HG03108 (cell line): Measurements from ENCODE around the gene ZNF469.
"Not testable (repeated sequence)": the region's sequence is repeated elsewhere in the genome, so short reads cannot be mapped to it uniquely, and the experiment has no call there.

Experiments used
- ATAC-seq: cut with Tn5 transposase; IDR thresholded peaks from one replicate; pipeline ENCODE4 v1.9.1; 2021; ENCODE audit warnings: moderate library complexity; ENCODE audit not compliant: unreplicated experiment

ZNF469 gene

DNA sequence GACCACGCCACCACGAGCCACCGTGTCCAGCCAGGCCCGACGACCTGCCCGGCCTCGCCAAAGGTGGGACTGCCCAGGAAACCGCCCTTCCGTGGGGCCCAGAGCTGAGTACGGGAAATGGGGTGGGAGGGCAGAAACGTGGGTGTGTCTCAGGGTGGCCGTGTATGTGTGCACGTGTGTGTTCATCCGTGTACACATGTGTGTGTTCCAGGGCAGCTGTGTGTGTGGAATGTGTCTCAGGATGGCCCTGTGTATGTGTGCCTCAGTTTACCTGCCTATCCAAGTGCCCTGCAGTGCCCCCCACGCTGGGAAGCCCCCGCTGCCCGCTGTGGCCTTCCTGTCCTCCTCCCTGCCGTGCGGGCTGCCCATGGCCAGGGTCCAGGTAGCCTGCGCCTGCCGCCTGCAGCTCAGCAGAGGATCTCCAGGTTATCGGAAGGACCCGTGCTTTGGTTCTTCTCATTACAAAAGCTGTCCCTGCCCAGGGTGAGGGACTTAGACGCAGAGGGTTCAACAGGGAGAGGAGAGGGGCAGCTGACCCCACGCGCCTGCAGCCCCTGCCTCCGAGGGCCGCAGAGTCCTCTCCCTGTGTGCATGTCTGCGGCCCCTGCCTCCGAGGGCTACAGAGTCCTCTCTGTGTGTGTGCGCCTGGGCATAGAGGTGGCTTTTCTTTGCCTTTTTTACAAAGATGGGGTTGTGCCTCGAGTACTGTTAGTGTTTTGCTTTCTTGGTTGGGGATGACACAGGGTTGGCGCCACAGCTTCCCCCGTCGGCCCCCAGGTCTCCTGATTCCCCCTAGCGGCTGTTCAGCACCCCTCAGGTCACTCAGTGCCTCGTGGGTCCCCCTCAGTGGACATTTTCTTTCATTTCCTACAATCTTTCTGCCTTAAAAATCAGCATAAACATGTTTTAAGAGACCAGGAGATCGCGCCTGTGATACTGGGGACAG lies 23.6 kb downstream of the ZNF469 start:
- ATAC-seq, result no peak

DNA sequence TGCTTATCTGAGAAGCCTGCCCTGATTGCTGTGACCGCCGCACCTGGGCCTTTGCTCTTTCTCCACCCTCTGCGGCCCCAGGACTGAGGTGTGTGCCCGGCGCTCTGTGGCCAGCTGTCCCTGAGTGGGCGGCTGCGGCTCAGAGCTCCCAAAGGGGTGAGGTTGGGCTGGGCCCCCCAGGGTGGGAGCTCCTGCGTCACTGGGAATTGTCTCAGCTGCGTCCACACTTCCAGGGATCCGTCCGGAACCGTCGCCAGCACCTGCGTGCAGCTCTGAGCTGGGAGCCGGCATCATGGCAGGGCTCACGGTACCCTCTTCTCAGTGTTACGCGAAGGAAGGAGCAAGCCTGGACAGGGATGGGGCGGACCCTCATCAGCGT lies 24.3 kb downstream of the ZNF469 start:
- no peak for ATAC-seq

DNA sequence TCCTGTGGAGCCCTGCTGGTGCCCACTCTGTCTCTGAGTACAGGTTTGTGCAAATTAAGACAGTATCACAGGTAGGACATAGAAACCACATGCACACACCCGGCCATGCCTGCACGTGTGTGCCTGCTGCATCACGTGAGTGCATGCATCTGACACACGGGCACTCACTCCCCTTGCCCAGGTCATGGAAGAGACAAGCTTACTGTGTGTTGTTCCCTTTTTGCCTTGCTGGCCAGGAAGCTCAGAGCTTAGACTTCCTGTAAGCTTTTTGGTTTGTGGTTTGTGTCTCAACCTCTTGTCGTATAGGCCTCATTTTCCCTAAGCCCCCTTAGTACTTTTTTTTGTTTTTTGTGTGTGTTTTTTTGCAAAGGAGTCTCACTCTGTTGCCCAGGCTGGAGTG lies 25.0 kb downstream of the ZNF469 start:
- no peak for ATAC-seq

DNA sequence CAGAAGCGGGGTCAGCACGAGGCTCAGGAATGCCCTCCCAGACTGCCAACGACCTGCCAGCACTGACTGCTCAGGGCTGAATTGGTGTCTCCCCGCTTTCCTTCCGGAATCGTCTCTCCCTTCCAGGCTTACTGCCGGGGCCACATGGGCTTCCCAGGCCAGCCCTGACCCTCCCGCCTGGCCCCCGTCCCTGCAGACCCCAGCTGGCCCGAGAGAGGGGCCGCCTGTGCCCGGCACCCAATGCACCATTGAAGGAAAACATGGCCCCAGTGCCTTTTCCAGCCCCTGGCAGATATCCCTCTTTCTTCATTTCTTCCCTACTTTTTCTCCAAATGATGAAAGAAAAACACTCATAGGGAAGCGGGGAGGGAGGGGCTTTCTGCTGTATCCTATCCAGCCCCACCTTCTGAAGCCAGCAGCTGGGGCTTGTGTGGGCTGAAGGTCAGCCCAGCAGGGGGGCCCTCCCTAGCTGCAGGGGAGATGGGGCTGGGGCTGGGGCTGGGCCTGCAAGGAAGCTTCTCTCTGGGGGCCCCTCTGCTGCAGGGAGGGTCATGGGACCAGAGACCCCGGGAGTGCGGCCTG lies 25.9 kb downstream of the ZNF469 start:
- no peak for ATAC-seq

DNA sequence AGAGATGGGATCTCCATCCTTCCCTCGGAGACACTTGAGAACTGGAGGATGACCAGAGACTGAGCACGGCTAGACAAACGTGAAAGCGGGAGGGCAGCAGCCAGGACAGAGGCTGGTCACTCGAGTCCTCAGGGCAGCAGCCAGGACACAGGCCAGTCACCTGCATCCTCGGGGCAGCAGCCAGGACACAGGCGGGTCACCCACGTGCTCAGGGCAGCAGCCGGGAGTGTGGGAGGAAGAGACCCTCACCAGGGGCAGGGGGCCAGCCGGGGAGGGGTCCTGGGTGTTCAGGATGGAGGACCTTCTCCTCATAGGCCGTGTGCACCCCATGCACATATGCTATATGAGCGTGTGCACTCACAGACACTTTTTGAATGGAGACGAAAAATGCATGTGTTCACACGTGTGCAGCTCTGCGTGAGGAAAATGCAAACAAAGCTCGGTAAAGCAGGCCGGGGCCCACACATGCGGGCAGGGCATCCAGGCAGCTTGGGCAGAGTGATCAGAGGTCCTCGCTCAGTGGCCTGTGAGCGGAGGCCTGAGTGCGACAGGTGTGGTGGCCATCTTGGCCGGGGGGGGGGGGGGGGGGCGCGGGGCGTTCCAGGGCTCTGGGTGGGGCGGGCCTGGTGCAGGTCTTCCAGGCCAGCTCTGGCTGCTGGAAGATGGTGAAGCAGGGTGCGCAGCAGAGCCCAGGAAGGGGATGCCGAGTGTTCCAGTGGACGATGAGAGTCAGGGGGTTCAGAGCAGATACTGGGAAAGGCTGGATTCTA lies 26.7 kb downstream of the ZNF469 start:
- no peak for ATAC-seq

DNA sequence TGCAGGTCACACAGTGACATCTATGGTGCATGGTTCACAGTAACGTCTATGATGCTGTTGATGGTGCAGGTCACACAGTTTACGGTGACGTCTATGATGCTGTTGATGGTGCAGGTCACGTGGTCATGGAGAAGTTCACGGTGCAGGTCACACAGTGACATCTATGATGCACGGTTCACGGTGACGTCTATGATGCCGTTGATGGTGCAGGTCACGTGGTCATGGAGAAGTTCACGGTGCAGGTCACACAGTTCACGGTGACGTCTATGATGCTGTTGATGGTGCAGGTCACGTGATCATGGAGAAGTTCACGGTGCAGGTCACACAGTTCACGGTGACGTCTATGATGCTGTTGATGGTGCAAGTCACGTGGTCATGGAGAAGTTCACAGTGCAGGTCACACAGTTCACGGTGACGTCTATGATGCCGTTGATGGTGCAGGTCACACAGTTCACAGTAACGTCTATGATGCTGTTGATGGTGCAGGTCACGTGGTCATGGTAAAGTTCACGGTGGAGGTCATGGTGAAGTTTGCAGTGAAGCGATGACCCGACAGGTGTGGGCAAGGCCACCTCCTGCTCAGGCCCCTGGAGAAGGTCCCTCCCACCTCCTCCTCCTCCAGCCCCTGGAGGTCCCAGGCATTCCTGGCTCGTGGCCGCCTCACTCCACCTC lies 27.7 kb downstream of the ZNF469 start:
- not testable (repeated sequence) for ATAC-seq

DNA sequence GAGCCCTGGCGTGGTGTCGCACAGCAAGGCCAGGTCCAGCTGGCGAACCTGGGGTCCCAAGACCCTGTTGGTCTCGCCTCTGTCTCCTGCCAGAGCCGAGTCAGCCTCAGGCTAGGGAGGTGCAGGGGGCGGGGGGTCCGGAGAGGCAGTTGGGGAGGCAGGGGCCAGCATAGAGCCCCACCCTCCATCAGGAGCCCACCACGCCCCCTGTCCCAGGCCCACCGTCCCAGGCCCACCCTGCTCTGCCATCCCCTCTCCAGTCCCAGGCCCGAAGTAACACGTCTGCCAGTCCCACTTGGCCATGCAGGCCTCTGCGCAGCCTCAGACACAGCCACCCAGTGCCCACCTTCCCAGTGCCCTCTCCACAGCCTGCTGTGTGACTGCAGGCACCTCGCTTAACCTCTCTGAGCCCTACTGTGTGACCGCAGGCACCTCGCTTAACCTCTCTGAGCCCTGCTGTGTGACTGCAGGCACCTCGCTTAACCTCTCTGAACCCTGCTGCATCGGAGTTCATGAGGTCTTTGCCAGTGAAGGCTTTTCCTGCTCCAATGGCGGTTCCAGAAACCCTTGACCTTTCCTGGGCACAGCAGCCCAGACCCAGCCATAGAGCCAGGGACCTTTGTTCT lies 29.3 kb downstream of the ZNF469 start:
- ATAC-seq, result no peak

DNA sequence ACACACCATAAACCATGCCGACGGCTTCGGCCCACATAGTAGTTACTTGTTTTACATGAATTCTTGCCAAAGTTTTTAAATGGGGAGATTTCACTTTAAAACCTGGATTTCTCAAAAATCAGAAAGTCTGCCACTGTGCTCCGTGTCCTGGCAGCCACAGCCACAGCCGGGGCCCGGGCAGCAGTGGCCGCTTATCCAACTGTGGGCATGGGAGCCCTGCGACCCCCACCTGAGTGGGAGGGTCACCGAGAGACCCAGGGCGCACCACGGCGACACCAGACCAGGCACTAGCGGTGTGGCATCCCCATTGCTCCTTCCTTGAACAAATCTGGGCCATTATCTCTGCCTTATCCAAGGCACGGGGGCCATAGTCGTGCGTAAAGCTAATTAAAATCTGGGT lies 30.0 kb downstream of the ZNF469 start:
- ATAC-seq, result no peak

DNA sequence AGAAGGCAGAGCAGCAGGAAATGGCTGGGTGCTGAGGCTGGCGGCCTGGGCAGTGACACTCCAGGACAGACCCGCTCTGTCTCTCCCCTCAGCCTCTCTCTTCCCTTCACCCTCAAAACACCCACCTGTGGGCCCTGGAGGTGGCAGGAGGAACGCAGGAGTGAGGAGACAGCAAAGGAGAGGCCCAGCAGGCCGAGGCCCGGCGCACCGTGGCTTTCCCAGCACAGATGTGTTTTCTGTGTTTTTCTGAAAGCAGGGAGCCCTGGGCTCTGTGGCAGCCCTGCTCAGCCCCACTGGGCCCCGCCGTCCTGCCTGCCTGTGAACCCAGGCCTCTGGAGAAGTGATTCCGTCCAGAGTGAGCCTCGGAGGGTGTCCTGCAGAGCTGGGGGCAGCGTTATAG lies 30.5 kb downstream of the ZNF469 start:
- ATAC-seq, result no peak

DNA sequence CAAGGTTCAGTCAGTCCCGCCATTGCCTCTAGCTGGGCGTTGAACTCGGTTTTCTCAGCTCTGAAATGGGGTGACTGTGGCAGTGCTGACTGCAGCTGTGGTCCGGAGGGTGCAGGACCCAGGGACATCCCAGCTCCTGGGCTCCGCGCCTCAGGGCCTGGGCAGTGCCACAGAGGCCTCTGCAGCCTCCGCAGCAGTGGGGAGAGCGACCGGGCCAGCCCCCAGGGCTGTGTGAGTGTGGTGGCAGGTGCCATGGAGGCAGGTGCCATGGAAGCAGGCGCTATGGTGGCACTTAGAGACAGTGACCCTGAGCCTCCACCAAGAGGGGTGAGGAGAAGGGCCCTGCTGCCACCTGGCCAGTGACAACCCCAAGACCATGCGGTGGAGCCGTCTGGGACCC lies 30.9 kb downstream of the ZNF469 start:
- ATAC-seq, result no peak

DNA sequence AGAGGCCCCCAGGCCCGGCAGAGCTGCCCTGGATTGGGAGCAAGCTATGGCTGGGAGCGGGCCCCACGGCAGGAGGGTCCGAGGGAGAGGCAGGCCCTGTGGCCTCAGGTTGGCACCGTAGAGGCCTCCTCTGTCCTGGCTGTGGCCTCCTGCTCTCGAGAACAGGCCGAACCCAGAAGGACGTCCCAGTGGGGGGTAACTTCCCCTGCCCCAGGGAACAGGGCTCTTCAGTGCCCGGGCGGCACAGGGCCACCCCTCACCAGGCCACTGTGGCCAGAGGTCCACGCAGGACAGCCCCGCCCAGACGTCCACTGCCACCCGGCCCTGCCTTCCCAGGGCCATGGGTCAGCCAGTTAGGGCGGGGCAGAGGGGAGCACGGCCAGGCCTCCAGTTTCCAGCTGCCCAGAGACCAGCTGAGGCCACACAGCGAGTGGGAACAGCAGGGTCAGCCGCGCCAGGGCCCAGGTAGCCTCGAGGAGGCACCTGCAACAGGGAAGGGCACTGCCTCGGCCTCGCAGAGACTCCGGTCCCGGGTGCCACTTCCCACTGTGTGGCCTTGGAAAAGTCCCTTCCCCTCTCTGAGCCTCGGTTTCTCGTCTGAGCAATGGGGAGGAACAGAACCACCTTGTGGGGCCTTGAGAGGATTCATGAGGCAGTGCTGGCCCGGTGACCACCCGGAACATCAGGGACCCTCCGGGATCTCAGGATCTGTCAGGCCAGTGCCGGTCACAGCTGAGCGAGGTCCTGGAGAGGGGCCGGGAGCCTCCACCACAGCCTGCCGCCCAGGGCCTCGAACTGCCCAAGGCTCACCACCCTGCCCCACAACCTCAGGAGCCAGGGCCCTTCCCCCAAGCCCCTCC lies 32.0 kb downstream of the ZNF469 start:
- no peak for ATAC-seq

DNA sequence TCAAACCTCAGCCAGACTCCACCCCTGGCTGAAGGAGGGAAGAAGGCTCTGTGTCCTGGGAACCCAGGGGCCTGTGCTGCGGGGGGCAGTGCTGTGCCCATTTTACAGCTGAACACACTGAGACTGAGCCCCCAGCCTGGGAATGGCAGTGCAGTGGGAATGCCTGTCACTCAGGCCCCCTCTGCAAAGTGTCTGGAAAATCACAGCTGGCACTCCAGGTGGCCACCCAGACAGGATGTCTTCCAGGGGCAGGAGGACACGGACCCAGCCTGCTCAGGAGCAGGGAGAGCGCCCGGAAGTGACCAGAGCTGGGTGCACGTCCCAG lies 32.6 kb downstream of the ZNF469 start:
- no peak for ATAC-seq

DNA sequence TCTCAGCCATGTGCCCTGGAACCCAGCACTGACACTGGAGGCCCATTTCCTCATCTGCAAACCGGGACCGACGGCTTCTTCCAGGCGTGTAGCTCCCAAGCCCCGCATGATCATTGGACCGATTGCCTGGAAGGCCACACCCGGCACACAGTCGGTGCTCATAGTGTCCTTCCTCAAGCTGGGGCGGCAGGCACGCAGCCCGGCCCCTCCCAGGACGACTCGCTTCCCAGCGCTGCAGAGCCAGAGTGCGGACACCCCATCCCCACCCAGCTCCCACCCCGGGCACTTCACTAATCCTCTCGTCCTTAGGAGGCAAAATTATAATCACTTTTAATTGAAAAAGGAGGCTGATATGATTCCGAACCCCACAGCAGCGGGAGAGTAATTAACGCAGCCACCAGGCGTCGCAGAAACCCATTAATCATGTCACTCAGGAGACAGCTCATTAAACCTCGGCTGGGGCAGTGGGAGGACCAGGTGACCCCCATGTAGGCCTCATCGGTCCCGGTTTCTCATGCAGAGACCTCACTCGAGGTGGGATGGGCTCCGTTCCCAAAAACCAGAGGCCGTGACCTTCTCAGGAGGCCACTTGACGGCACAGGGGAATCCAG lies 33.1 kb downstream of the ZNF469 start:
- no peak for ATAC-seq

DNA sequence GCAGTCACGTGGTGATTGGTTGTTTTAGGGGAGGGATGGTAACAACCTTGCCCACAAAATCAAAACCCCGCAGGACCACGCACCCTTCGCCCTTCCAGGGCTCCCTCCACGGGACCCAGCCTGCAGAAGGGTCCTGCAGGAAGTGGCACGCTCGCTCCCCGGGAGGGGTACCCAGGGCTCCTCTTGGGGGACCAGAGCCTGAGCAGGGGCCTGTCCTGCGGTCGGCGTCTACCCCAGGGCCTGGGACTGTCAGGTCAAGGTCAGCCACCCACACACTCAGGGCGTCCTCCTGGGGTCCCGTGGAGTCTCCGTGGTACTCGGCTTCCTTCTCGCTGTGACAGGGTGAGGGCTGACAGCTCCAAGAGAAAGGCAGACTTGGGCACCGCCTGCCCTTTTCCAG lies 33.9 kb downstream of the ZNF469 start:
- no peak for ATAC-seq

DNA sequence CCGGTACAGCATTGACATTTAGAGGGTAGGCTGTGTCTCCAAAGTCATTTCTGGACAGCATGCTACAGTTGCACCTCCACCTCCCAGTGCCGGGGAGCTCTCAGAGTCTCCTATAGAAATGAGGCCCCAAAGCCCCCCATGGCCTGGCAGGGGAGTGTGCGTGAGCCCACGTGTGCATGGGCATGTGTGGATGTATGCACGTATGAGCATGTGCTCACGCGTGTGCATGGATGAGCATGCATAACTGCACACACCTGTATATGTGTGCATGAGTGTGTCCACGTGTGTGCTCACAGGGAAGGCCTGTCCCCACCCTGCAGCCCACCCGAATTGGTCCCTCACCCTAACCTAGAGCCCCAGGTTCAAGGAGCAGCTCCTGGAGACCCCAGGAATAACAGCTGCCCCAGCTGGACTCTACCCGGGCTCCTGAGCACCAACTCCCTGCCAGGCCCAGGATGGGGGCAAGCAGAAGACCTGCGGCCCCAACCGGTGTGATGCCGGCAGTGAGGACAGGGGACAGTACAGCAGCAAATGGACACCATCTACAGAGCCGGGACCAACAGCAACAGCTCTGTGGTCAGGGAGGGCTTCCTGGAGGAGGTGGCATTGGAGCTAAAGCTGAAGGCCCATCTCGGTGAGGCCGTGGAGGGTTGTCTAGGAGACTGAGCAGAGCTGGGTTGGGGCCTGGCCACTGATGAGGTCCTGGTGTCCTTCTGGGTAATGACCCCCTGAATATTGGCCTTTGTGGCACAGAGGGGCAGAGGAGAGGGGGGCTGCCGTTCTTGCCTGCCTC lies 35.1 kb downstream of the ZNF469 start:
- no peak for ATAC-seq

DNA sequence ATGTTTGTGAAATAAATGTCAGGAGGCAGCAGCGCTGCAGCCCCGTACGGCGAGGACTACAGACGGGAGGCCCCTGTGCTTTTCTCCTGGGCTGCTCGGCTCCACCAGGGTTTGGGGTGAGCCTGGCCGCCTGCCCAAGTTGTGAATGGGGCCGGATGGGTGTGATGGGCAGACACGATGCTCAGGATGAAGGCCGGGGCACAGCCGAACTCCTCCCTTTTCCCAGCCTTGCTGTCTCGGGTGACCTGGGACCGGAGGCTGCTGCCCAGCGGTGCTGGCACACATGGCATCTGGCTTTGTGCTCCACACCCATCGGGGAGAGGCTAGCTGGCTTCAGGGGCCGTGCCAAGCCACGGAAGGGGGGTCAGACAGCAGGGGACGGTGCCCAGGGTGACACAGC lies 36.1 kb downstream of the ZNF469 start:
- no peak for ATAC-seq

DNA sequence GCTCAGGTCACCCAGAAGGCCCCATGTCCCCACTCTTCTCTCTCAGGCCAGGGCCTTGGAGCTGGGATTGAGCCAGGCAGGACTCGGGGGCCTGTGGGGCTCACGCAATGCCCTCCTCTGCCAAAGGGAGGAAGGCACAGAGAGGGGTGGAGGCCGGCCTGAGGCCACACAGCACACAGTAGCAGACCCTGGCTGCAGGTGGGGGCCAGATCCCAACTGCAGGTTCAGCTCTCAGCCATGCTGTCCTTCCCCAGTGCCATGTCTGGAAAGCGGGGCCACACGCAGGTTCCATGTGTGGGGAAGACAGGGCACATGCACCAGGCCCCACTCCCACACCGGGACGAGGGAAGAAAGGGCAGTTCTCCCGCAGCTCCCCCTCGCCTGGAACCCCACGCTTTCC lies 37.0 kb downstream of the ZNF469 start:
- ATAC-seq, result no peak

DNA sequence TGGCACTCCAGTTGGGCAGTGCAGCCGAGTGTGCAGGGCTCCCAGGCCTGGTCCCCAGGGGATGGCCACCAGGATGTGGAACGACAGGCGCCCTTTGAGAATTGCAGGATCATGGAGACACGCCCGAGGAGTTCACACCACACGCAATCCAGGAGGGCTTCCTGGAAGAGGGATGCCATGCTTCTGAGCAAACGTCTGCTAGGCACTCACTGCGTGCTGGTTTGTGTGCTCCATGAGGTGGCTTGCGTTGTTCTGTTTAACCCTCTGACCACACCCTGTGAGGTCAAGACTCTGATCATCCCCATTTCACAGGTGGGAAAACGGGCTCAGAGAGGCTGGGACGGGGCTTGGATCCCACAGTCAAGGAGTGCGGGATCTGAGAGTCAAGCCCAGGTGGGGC lies 37.7 kb downstream of the ZNF469 start:
- ATAC-seq, result no peak

DNA sequence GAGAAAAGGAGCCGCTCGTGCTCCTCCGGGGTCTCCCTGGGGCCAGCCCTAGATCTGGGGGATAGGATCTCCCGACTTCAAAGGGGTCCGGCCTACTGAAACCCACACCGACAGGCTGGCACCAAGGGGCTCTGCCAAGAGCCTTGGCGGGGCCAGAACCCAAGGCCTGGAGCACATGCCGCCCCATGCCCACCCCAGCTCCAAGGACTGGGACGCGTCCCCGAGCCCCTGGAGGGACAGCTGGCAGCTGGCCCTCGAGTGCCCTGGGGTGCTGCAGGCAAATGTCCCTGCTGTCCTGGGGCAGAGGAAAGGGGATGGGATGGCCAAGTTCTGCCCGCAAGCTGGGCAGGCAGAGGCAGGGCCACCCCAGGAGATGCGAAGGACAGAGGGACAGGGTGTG lies 38.5 kb downstream of the ZNF469 start:
- no peak for ATAC-seq
